Activated T-helper 17 cell treated with anti-CD3 and anti-CD28 coated beads, Interleukin-2, amount 50 U/mL, for 72 hours (primary cell): ENCODE measurements around the gene PSME4. TPM values are rescaled to one million over a fixed set of nuclear protein-coding genes. Genes with fewer than 3 reads are reported as not detected.
"Not testable (repeated sequence)": the region's sequence is repeated elsewhere in the genome, so short reads cannot be mapped to it uniquely, and the experiment has no call there.

Source experiments
- ATAC-seq: fragments of 150-1000 bp; cut with Tn5 transposase; replicated peaks from 2 replicates; pipeline ENCODE4 v1.10.0; 2021; ENCODE audit warnings: mild to moderate bottlenecking, moderate library complexity
- H3K27ac Mint-ChIP-seq: one replicate; pipeline ENCODE4 v1.8.0; 2022; ENCODE audit warnings: mixed read lengths
- H3K27me3 Mint-ChIP-seq: one replicate; pipeline ENCODE4 v1.8.0; 2022; ENCODE audit warnings: mixed read lengths
- H3K36me3 Mint-ChIP-seq: one replicate; pipeline ENCODE4 v1.8.0; 2022; ENCODE audit warnings: low read depth, mild to moderate bottlenecking, mixed read lengths
- H3K4me1 Mint-ChIP-seq: one replicate; pipeline ENCODE4 v1.8.0; 2022; ENCODE audit warnings: mixed read lengths
- H3K4me3 Mint-ChIP-seq: one replicate; pipeline ENCODE4 v1.8.0; 2022; ENCODE audit warnings: mild to moderate bottlenecking, mixed read lengths
- H3K9me3 Mint-ChIP-seq: one replicate; pipeline ENCODE4 v1.8.0; 2022; ENCODE audit warnings: mixed read lengths
- total RNA-seq, 2 donors: library from RNA; stranded (reverse); gene quantifications; one replicate each; pipeline ENCODE4 v1.2.3, GENCODE V29; 2022

The PSME4 gene
- total RNA-seq, 2 donors from 2014 or later: 30.9 to 47.9 TPM

- H3K4me3 Mint-ChIP-seq: no peak overlapping the region
- no peaks in the 10 kb centered on the region for H3K27me3 Mint-ChIP-seq
- no peaks in the 10 kb centered on the region for H3K36me3 Mint-ChIP-seq
- no peak for ATAC-seq
- peaks cover 3% of the 10 kb centered on the region for H3K9me3 Mint-ChIP-seq
- H3K4me1 Mint-ChIP-seq: no peaks in the 10 kb centered on the region
- no peak overlapping the region for H3K27ac Mint-ChIP-seq
Observed at GRCh38 chr2:53826030-53826410, 144.8 kb downstream of the PSME4 start.

GRCh38 chr2:53823639-53824038 is 147.2 kb downstream of the PSME4 start:
- not testable (repeated sequence) for H3K4me1 Mint-ChIP-seq, H3K27me3 Mint-ChIP-seq
- H3K36me3 Mint-ChIP-seq: peaks cover 18% of the 10 kb centered on the region

GRCh38 chr2:53821810-53822209 is 149.0 kb downstream of the PSME4 start:
- H3K27ac Mint-ChIP-seq: no peak overlapping the region
- H3K36me3 Mint-ChIP-seq: peaks cover 34% of the 10 kb centered on the region
- ATAC-seq: no peak
- no peaks in the 10 kb centered on the region for H3K9me3 Mint-ChIP-seq
- H3K4me3 Mint-ChIP-seq: no peak overlapping the region
- H3K27me3 Mint-ChIP-seq: no peaks in the 10 kb centered on the region
- no peaks in the 10 kb centered on the region for H3K4me1 Mint-ChIP-seq

More at GRCh38 chr2:53823639-53824038, 147.2 kb downstream of the PSME4 start:
- H3K9me3 Mint-ChIP-seq, H3K4me3 Mint-ChIP-seq, ATAC-seq, H3K27ac Mint-ChIP-seq: not testable (repeated sequence)

GRCh38 chr2:53820711-53821110 is 150.1 kb downstream of the PSME4 start:
- ATAC-seq: no peak
- no peak overlapping the region for H3K27ac Mint-ChIP-seq
- no peaks in the 10 kb centered on the region for H3K9me3 Mint-ChIP-seq
- no peaks in the 10 kb centered on the region for H3K27me3 Mint-ChIP-seq
- H3K4me3 Mint-ChIP-seq: no peak overlapping the region
- H3K4me1 Mint-ChIP-seq: no peaks in the 10 kb centered on the region
- H3K36me3 Mint-ChIP-seq: peaks cover 45% of the 10 kb centered on the region

GRCh38 chr2:53820048-53820447 is 150.7 kb downstream of the PSME4 start:
- Mint-ChIP-seq H3K27ac (no peak overlapping the region), H3K36me3 (peaks cover 51% of the 10 kb centered on the region), H3K9me3 (no peaks in the 10 kb centered on the region), H3K4me3 (no peak overlapping the region), H3K27me3 (no peaks in the 10 kb centered on the region), H3K4me1 (no peaks in the 10 kb centered on the region)
- ATAC-seq: no peak

GRCh38 chr2:53819634-53820033 is 151.2 kb downstream of the PSME4 start:
- H3K27ac Mint-ChIP-seq: no peak overlapping the region

GRCh38 chr2:53818854-53819435 is 151.8 kb downstream of the PSME4 start:
- H3K36me3 Mint-ChIP-seq: peaks cover 62% of the 10 kb centered on the region
- H3K9me3 Mint-ChIP-seq: no peaks in the 10 kb centered on the region
- H3K27me3 Mint-ChIP-seq: no peaks in the 10 kb centered on the region

More at GRCh38 chr2:53819634-53820033, 151.2 kb downstream of the PSME4 start:
- H3K36me3 Mint-ChIP-seq: peaks cover 56% of the 10 kb centered on the region
- no peak for ATAC-seq
- H3K4me1 Mint-ChIP-seq: no peaks in the 10 kb centered on the region
- no peaks in the 10 kb centered on the region for H3K9me3 Mint-ChIP-seq
- H3K27me3 Mint-ChIP-seq: no peaks in the 10 kb centered on the region
- no peak overlapping the region for H3K4me3 Mint-ChIP-seq

More at GRCh38 chr2:53818854-53819435, 151.8 kb downstream of the PSME4 start:
- H3K4me1 Mint-ChIP-seq: no peaks in the 10 kb centered on the region
- H3K27ac Mint-ChIP-seq: no peak overlapping the region
- no peak overlapping the region for H3K4me3 Mint-ChIP-seq
- no peak for ATAC-seq

Other genes with a start within 250 kb of the PSME4 start
- 10 to 100 TPM in 1 of 2 donors, 1 to 10 TPM in 1; 3.3 to 17.7 TPM for gene CHAC2, start 203.2 kb downstream of the PSME4 start, total RNA-seq
- gene ASB3, start 184.0 kb downstream of the PSME4 start, total RNA-seq: 10 to 100 TPM; 27.6 to 28.8 TPM
- 10 to 100 TPM; 14.6 to 23.5 TPM for gene ERLEC1, start 183.9 kb downstream of the PSME4 start, total RNA-seq
- 1 to 10 TPM; 1.1 to 3.2 TPM for gene GPR75, start 111.0 kb downstream of the PSME4 start, total RNA-seq
- gene ACYP2, start 144.6 kb upstream of the PSME4 start, total RNA-seq: 1 to 10 TPM; 7.2 to 9.7 TPM